HG03097 (cell line): Measurements from ENCODE around the gene AURKAIP1.
"Not testable (repeated sequence)": the region's sequence is repeated elsewhere in the genome, so short reads cannot be mapped to it uniquely, and the experiment has no call there.

Source experiments
- ATAC-seq: cut with Tn5 transposase; IDR thresholded peaks from one replicate; pipeline ENCODE4 v1.9.1; 2021; ENCODE audit not compliant: unreplicated experiment, low FRiP score

Gene AURKAIP1

DNA sequence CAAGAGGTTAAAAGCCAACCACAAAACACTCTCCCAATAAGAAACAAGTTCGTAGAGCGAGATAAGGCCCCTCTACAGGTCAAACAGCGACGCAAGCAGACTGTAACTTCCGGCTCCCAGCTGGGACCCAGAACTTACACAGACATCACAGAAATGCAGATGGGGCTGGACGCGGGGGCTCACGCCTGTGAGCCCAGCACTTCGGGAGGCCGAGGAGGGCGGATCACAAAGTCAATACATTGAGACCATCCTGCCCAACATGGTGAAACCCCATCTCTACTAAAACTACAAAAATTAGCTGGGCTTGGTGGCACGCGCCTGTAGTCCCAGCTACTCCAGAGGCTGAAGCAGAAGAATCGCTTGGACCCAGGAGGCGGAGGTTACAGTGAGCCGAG is 13.1 kb upstream of the AURKAIP1 start:
- no peak for ATAC-seq

DNA sequence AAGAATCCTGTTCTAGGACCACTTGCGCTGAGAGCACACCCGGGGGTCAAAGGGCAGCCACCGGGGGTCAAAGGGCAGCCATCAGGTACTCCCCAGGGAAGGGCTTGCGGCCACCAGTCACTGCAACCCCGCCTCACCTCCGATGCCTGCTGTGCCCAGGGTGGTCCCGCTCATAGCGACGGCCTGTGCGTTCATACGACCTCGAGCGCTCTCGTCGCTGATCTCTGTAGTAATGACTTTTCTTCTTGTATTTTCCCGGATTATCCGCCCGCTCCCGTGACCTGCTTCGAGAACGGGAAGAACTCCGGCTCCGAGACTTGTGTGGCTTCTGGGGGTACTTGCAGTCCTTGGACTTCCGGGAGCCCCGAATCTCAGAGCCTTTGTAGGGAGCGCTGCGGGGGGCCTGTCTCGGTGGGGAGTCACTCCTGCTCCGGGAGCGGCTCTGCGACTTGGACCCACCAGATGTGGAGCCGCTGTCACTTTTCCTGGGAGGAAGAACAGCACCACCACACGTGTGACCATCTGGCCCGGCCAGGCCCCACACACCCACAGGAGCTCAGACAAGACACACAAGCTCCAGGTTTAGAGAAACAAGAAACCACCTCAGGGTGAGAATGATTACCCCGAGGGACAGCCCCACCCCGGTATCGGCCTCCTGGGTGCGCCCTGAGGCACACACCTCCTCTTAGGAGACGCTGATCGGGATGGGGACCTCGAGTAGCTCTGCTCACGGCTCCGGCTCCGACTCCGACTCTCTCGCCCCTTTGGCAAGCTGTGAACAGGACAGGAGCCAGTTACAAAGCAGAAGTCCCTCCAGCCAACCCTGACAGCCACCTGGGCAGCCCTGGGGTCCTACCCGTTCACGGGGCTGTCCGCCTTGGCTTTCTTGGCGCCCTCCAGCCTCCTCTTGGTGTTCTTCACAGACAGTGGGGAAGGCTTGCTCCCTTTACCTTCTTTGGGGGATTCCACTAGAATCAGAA is 12.4 kb upstream of the AURKAIP1 start:
- ATAC-seq, result no peak

DNA sequence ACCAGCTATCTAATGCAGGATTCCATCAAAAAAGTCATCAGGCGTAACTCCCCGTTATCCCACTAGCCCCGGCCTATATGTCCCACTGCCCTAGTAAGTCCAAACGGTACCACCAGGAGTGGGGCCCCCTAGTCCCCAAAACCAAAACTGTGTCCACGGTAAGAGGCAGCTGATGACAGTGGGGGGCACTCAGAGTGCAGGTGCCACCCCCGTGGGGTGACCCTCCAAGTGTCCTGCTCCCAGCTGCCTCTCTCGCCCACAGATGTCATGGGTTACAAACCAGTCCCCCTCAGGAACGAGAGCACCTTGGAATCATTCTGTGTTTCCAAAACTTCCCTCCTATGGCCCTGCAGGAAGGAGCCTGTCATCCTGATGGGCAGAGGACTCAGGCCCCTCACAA is 10.9 kb upstream of the AURKAIP1 start:
- no peak for ATAC-seq

DNA sequence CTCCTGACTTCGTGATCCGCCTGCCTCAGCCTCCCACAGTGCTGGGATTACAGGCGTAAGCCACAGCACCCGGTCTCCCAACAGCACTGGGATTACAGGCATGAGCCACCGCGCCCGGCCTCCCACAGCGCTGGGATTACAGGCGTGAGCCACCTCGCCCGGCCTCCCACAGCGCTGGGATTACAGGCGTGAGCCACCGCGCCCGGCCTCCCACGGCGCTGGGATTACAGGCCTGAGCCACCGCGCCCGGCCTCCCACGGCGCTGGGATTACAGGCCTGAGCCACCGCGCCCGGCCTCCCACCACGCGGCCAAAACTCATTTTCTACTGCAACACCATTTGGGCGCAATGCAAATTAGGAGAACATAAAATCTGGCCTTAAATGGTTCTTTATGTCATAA is 10.3 kb upstream of the AURKAIP1 start:
- not testable (repeated sequence) for ATAC-seq

GRCh38 chr1:1381294-1381693 is 6.3 kb upstream of the AURKAIP1 start:
- no peak for ATAC-seq

- no peak for ATAC-seq
Measured at GRCh38 chr1:1380860-1381259, 5.9 kb upstream of the AURKAIP1 start.

GRCh38 chr1:1377540-1378205 is 2.7 kb upstream of the AURKAIP1 start:
- no peak for ATAC-seq

DNA sequence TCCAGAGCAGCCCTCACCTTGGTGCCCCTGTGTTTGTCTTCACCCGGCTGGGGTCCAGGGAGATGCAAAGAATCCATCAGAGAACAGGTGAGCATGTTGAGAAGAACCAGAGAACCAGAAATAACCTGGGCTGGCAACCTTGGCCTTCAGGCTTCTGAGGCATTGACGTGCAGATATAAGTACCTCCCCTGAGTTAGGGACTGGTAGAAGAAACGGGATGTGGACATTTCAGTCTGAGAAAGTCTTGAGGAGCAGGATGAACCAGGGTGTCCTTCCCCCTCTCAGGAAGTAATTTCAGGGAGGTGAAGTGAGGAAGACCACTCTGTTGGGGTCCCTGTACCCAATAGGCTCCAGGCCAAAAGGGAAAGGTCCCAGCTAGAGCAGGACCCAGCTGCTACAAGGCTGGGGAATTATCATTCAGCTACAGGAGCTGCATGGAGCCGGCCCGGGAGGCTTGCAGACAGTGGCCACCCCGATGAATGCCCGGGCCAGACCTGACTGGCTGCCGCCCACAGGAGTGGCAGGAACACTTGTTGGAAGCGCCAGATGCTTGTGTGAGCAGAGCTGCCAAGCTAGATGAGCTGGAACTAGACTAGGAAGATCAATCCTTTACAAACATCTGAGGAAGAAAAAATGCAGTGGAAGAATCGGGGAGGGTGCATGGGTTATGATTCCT is 1.7 kb upstream of the AURKAIP1 start:
- ATAC-seq, result no peak

DNA sequence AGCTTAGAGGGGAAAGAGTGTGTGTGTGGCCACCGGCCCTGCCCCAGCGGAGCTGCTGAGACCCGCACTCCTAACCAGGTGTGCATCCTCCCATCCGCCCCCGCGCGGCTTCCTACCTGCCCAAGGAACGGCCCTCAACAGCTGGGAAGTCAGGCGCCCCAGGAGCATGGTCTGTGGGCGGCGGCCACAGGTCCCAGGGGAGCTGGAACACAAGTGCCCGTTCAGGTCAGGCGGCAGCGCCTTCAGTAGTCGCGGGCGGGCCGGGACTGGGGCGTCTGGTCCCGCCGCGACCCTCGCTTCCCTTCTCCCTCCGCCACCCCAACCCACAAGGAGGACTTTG is 448 bp downstream of the AURKAIP1 start:
- ATAC-seq, result no peak

DNA sequence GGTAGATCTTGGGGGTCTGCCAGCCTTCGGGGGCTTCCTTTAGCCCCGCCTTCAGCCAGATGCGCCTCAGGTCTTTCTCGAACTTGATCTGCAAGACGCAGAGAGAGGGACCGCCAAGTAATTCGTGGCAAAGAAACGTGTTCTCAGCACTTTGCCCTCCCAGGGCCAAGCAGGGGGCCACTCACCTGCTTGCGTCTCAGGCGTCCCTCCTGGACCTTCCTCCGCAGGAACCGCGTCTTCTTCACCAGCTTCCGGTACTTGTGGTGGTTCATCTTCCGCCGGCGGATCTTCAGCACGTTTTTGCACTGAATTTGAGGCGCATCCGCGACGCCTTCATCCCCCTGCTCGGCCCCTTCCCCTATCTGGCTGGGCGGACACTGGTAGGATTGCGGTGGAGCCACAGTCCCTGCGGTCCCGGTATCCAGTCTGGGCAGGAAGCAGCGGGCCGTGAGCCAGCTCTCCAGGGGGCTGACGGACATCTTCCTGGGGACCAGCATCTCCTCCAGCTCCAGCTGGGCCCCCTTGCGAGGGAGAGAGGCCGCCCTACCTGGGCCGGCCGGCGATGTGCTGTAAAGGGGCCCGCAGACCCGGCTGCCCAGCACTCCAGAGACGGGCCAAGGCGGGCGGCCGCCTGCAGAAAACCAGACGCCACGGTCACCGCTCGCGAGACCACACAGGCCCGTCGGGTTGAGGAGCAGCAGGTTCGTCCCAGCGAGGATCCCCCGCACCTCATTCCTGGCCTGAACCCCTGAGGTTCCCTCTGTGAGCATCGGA is 1.0 kb downstream of the AURKAIP1 start:
- ATAC-seq, result no peak

DNA sequence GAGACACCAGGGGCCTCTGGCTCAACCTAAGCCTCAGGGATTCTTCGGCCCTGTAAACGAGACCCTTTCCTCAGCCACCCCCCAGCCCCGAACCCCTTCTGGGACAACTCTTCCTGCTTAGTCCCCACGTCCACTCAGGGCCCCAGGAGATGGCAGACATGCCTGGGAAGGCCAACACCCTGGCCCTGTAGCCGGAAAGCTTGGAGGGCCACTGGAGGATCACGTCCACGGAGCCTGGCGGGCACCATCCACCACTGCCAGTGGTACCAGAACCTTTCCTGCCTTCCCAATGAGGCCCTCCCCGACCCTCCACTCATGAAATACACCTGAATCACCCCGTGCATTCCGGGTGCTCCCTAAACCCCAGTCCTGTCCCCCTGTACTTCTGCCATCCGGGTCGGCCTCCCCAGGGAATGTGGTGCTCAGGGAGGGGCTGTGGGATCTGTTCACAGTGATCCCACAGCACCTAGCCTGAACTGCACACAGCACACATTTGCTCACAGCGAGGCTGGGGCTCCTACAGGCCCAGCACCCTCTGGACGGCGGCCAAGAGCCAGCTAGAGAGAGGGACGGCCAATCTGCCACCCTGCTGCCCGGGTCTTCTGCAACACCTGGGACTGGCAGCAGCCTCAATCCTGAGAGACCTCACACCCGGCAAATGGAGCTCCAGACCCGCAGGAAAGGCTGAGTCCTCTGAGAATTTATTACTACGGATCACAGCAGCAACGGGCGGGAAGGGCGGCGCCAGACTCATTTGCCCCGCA is 1.8 kb downstream of the AURKAIP1 start:
- no peak for ATAC-seq

GRCh38 chr1:1371746-1372711 is 3.0 kb downstream of the AURKAIP1 start:
- no peak for ATAC-seq

GRCh38 chr1:1371364-1371745 is 3.7 kb downstream of the AURKAIP1 start:
- no peak for ATAC-seq

DNA sequence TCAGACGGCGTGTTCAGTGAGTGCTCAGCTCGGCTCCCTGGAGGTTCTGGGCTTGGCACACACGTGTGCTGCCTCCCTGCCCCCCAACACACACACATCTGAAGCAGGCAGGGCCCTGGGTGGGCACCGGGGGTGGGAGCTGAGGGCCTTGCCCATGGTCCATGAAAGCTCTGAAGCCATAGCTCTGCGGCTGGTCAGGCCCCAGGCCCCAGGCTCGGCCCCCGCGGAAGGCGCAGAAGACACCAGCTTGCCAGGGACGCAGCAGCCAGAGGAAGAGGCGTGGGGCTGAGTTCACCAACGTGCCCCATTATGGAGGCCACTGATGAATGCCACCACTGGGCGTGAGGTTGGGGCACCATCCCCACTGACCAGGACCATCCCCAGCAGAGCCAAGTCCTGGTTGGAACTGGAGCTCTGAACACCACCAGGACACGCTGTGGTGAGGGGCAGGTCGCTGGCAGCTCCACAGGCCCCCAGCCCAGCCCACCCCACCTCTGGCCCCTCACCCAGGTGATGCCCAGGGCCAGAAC is 4.2 kb downstream of the AURKAIP1 start:
- ATAC-seq, result no peak

DNA sequence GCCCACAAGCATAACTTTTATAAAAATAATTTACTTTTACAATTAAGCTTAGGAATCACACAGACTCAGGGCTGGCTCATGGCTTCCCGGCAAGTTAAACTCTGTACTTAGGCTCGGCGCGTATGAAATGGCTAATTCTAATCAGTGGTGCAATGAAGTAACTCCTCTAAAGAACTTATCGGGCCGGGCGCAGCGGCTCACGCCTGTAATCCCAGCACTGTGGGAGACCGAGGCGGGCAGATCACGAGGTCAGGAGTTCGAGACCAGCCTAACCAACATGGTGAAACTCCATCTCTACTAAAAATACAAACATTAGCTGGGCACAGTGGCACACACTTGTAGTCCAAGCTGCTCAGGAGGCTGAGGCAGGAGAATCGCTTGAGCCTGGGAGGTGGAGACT is 4.9 kb downstream of the AURKAIP1 start:
- ATAC-seq, result not testable (repeated sequence)

DNA sequence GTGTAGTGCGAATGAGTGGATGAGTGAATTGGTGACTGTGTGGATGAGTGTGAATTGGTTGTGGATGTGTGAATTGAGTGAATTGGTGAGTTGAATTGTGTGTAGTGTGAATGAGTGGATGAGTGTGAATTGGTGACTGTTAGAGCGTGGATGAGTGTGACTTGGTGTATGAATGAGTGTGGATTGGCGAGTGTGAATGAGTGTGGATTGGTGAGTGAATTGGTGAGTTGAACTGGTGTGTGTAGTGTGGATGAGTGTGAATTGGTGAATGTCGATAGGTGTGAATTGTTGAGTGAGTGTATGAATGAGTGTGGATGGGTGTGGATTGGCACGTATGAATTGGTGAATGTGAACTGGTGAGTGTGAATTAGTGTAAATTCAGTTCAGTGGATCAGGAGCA is 7.7 kb downstream of the AURKAIP1 start:
- ATAC-seq, result no peak

GRCh38 chr1:1366699-1367066 is 8.3 kb downstream of the AURKAIP1 start:
- ATAC-seq, result no peak

DNA sequence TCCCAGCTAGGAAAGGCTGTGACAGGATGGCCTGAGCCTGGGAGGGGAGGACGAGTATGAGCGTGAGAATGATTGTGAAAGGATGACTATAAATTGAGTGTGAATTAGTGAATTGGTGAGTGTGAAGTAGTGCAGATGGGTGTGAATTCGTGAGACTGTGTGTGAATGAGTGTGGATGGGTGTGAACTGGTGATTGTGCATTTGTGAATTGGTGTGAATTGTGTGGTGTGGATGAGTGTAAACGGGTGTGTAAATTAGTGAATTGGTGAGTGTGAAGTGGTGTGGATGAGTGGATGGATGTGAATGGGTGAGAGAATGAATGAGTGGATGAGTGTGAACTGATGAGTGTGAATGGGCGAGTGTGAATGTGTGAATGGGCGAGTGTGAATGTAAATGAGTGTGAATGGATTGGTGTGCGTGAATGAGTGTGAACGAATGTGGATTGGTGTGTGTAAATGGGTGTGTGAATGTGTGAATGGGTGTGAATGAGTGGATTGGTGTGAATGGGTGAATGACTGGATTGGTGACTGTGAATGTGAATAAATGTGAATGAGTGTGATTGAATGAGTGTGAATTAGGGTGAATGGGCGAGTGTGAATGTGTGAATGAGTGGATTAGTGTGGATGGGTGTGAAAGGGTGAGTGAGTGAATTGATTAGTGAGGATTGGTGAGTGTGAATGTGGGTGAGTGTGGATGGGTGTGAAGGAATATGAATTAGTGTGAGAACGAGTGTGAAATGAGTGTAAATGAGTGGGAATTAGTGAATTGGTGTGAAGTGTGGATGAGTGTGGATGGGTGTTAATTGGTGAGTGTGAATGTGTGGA is 8.9 kb downstream of the AURKAIP1 start:
- no peak for ATAC-seq
